Skin of body (tissue), 2 donors: ENCODE results near the gene AHDC1. TPM values are rescaled to one million over a fixed set of nuclear protein-coding genes. Genes with fewer than 3 reads are reported as not detected.
A peak's percentile ranks its signal among the peaks of the same experiment; 100 is the strongest.

Experiments used
- DNase-seq: peaks from one replicate; lab custom pipeline; 2025; lab: John Stamatoyannopoulos, UW
- total RNA-seq: library from RNA; depleted of rRNA; stranded (reverse); fragments of >200 nt; gene quantifications from one replicate; pipeline ENCODE4 v1.2.3, GENCODE V29; 2014

The AHDC1 gene
- total RNA-seq, 1 donor from 2014 or later: 19.4 TPM

GRCh38 chr1:27615346-27616192, 11.6 kb upstream of the AHDC1 start:
- no peak for DNase-seq

GRCh38 chr1:27614625-27615344, 10.8 kb upstream of the AHDC1 start:
- DNase-seq: peak; percentile 13

- no peak for DNase-seq
Observed at GRCh38 chr1:27614043-27614624, 10.2 kb upstream of the AHDC1 start.

- DNase-seq: no peak
Observed at GRCh38 chr1:27612718-27613117, 8.8 kb upstream of the AHDC1 start.

- DNase-seq: no peak
Observed at GRCh38 chr1:27611450-27611849, 7.5 kb upstream of the AHDC1 start.

- no peak for DNase-seq
Observed at GRCh38 chr1:27609618-27610240, 5.8 kb upstream of the AHDC1 start.

GRCh38 chr1:27609210-27609555, 5.2 kb upstream of the AHDC1 start:
- no peak for DNase-seq

- no peak for DNase-seq
Observed at GRCh38 chr1:27607239-27607804, 3.4 kb upstream of the AHDC1 start.

- DNase-seq: no peak
Observed at GRCh38 chr1:27606708-27607238, 2.8 kb upstream of the AHDC1 start.

- peak; percentile 57 for DNase-seq
Observed at GRCh38 chr1:27605796-27606707, 2.1 kb upstream of the AHDC1 start.

- DNase-seq: no peak
Observed at GRCh38 chr1:27605300-27605766, 1.4 kb upstream of the AHDC1 start.

- DNase-seq: no peak
Observed at GRCh38 chr1:27604579-27605299, 795 bp upstream of the AHDC1 start.

- DNase-seq: no peak
Observed at GRCh38 chr1:27603309-27603680, 649 bp downstream of the AHDC1 start.

GRCh38 chr1:27602462-27603308, 1.3 kb downstream of the AHDC1 start:
- peak; percentile 29 for DNase-seq

GRCh38 chr1:27601771-27602461, 2.0 kb downstream of the AHDC1 start:
- DNase-seq: peak; percentile 41

GRCh38 chr1:27601321-27601770, 2.6 kb downstream of the AHDC1 start:
- no peak for DNase-seq

GRCh38 chr1:27600498-27601175, 3.3 kb downstream of the AHDC1 start:
- DNase-seq: peak; percentile 23
